Iris pigment epithelial cell (primary cell): ENCODE results near the gene CEP55.
"Not testable (repeated sequence)": the region's sequence is repeated elsewhere in the genome, so short reads cannot be mapped to it uniquely, and the experiment has no call there.

ENCODE experiments used
- DNase-seq: peaks from one replicate; pipeline ENCODE4 v3.0.0-alpha.2; 2011; ENCODE audit warnings: low read depth

Gene CEP55

DNA sequence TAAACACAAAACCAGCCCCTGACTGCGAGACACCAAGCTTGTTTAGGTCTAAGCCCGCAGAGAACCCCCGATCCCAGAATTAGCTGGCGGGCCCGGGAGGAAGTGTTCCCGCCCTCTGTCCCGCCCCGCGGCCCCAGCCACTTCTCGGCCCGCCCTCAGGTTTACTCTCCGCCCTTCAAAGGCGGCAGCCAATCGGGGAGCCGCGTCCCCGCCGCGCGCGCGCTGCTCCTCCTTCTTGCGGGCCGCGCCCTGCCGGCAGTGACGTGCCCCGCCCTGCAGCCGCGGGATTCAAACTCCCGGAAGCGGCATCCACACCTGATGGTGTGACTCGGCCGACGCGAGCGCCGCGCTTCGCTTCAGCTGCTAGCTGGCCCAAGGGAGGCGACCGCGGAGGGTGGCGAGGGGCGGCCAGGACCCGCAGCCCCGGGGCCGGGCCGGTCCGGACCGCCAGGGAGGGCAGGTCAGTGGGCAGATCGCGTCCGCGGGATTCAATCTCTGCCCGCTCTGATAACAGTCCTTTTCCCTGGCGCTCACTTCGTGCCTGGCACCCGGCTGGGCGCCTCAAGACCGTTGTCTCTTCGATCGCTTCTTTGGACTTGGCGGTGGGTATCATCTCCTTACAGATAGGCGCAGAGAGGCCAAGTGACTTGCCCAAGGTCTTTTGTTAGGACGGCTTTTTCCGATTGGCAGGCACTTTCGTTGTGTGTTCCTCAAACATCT, at the start of gene CEP55:
Gene CEP55, plus strand, starts transcription at position 291 of the 720 bp plus-strand sequence. CDS start 3,440 bp downstream, outside the sequence.
- peak; percentile 95 for DNase-seq

DNA sequence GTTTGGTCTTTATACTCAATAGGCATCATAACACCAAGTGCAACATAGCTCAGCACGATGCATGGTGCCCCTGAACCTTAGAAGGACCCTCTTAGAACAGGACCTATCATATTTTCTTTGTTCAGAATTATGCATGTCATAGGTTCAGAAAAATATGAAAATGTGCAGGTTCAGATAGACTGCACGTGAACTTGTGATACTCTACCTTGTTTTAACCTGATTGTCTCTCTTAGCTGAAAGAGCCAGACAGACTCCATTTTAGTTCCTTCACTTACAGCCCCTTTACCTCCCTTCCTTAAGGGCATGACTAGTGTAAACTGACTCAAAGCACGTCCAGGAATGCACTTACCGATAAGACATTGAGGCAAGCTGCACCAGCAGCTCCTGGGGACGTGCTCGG, 49.4 kb upstream of the CEP55 start:
- no peak for DNase-seq

DNA sequence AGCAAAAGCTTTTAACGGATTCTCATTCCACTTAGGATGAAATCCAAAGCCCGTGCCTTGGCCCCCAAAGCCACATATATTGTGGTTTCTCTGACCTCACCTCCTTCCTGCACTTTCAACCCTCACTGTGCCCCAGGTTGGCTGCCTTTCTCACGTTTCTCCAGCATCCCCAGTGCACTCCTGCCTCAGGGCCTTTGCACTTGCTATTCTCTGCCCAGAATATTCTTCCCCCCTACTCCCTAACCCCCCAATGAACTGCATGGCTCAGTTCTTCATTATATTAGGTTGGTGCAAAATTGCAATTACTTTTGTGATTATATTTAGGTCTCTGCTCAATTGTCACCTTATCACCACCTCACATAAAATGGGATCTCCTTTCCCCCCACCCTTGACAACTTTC, 48.4 kb upstream of the CEP55 start:
- DNase-seq = no peak

DNA sequence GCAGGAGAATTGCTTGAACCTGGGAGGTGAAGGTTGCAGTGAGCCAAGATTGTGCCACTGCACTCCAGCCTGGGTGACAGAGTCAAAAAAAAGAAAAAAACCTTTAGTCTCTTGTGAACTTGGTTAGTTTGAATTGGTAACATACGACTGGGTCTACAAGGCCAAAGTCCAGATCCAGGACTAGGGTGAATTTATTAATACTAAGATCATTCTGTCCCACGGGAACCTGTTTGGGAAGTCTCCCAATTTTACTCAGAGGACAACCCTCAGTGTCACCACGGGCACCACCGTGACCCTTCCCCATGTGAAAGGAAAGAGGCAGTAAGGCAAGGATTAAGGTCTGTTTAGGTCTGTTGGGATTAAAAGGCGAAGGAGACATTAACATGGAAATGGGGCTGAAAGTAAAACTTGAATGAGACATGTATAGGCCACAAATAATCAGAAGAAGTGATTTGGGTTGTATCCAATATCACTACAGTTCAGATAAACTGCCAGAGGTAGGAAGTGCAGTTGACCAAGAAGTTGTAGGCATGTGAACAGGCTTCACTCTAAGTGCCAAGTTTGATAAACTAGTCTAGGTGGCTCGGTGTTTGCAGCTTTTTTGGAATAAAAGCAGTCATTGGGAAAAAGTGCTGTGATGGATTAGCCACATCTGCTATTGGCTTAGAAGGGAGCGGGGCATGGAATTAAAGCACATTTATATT, 45.0 kb upstream of the CEP55 start:
- DNase-seq = no peak

DNA sequence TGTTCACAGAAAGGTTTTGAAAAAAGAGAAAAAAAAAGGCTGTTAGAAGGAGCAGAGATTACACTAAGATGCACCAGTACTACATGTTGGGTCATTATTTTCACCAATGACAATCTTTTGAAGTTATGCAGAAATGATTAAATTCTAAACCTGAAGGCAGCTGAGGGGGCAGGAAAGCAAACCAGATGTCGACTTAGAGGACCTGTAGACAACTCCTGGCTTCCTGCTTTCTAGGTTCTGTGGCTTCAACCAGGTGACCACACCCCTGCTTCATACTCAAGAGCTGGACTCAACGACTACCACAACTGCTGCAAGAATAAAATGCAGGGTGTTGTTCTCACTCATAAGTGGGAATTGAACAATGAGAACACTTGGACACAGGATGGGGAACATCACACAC, 44.3 kb upstream of the CEP55 start:
- DNase-seq = no peak

DNA sequence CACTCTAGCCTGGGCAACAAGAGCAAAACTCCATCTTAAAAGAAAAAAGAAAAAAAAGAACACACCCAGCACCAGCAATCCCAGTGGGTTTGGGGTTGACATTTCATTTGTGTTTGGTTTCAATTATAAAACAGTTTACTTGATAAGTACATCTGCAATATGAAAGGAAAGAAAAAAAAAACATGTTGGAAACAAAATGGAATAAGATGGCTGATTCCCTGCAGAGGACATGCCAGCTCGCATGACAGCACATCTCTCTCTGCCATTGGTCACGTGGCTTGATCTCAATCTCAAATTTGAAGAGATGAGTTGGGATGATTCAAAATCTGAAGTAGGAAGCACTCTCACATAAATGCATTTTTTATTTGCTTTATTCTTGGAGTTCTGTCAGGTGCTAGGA, 42.3 kb upstream of the CEP55 start:
- no peak for DNase-seq

DNA sequence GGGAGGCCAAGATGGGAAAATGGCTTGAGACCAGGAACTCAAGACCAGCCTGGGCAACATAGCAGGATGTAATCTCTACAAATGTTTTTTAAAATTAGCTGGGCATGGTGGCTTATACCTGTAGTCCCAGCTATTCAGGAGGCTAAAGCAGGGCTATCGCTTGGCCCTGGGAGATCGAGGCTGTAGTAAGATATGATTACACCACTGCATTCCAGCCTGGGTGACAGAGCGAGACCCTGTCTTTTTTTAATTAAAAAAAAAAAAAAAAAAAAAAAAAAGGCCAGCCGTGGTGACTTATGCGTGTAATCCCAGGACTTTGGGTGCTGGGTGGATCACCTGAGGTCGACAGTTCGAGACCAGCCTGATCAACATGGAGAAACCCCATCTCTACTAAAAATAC, 41.7 kb upstream of the CEP55 start:
- no peak for DNase-seq

DNA sequence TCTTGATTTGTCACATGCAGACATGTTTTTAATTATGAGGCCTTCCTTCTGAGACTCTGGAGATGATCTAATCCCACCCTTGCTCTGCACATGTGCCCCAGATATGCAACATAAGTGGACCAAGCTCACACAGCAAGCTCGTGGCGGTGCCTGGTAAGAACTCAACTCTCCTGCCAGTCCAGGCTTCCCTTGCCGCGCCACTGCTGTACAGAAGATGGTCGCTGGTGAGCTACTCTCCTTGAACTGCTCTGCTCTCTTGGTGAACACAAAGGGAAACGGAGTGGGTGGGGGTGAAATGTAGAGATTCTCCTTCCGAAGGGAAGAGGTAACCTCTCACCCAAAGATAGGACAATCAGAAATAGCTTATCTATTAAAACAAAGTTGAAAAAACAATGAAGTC, 39.9 kb upstream of the CEP55 start:
- DNase-seq = no peak

DNA sequence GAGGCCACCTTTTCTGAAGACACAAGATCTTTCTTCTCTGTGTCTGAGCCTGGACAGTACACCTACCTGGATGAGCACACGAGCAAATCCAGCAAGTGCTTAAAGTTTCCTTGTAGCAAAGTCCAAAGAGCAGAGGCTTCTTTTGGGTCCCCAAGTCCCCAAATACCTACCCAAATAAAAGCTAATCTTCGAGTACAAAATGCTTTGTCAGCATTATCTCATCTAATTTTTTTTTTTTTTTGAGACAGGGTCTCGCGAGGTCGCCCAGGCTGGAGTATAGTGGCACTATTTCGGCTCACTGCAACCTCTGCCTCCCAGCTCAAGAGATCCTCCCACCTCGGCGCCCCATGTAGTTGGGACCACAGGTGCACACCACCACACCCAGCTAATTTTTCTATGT, 38.9 kb upstream of the CEP55 start:
- DNase-seq = no peak

DNA sequence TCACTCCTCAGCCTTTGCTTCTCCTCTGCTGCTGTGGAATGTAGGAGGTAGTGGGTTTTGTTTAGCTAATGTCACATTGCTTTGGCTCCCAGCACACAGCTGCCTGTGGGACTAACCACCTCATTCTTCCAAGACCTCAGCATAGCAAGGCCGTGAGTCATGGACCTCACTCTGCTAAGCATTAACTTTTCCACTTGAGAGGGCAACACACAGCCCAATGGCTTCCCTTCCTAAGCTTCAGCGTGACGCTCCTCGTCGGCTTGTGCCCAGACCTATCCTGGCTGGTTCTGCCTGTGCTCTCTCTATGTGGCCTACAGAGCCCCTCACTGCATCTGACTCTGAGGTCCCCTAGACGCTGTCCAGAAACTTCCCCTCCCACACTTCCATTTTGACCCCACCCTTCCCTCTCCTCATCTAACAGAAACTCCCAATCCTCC, 37.6 kb upstream of the CEP55 start:
- DNase-seq = peak; percentile 100

DNA sequence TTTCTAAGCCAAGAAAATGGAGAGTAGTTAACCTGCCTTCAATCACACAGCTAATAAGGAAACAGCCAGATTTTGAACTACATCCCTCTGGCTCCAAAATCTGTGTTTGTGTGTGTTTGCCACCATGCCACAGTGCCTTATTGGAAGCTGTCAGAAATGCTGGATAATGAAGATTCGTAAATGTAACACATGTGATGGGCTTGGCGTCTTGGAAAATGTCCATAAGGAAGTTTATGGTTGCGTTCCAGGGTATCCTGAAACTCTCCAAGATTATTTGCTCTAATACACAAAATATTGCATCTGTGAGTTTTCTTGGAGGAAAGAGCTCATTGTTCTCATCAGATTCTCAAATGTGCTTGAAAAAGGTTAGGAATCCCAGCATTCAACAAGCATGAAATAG, 36.9 kb upstream of the CEP55 start:
- DNase-seq = no peak

DNA sequence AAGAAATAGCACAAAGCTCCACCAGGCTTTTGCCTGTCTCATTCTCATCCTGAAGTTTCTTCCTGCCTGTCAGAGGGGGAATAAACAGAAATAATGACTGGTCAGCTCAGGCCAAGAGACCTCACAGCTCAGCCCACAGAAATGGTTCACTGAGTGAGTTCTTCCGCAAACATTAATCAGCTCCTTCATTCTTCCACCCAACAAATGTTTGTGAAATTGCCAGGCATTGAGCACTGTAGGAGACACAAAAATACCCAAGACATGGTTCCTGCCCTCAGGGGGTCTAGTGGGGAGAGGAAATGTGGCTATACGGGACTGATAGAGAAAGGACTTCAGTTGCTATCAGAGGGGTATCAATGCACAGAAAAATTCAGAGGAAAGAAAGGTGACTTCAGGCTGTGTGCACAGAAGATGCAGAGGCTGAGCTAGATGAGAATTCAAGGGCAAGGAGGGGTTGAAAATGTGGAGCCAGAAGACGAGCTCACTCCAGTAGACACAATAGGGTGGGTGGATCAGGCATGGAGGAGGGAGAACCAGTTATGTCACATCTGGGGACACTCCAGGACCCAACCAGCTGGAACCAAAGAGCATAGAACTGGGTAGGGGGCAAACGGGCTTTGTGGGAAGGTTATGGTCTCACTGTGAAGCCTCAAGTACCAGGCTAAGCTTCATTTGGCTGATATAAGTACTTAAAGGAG, 35.2 kb upstream of the CEP55 start:
- DNase-seq = peak; percentile 73

DNA sequence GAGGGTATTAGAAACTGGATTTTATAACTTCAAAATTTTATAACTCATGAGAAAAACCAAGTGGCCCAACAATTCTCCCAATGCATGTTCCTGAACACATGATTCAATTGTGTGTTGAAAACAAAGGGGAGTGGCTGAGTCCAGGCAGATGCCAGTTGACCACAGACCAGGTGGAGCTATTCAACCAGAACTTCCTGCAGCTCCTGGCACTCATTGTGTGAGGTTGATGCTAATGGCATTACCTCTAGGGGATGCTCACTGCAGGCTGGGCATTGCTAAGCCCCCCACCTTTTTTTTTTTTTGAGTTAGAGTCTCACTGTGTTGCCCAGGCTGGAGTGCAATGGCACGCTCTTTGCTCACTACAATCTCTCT, 34.6 kb upstream of the CEP55 start:
- peak; percentile 75 for DNase-seq

DNA sequence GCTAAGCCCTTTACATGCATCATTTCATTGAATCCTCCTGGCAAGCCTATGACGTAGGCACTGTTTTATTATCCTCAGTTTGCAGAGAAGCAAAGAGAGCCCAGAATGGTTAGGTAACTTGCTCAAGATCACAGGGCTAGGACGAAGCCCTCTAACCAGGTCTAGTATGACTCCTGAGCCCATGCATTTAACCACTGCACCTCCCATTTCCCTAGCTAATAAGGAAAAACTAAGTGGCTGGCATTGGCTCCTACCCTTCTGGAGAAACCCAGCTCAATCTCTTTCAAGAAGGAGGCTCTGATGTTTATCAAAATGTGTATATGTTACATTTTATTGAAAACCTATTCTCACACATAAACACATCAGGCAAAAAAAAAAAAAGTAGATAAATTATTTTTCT, 34.0 kb upstream of the CEP55 start:
- no peak for DNase-seq

DNA sequence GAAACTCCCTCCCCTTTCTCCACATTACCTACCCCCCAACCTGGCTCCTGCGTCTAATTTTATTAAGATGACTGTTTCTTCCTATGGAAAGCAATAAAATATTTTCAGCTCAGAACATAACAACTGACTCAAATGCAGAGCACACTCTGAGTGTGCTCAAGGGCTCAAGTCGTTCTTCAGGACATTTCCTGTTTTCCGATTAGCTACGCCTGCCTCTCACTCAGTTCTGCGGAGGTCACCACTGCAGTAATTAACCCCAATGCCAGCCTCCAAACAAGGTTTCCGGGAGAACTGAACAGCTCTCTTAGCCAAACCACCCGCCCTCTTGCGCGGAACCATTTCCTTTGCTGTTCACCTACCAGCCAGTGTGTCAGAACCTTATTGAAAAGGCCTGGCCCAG, 33.5 kb upstream of the CEP55 start:
- peak; percentile 85 for DNase-seq

DNA sequence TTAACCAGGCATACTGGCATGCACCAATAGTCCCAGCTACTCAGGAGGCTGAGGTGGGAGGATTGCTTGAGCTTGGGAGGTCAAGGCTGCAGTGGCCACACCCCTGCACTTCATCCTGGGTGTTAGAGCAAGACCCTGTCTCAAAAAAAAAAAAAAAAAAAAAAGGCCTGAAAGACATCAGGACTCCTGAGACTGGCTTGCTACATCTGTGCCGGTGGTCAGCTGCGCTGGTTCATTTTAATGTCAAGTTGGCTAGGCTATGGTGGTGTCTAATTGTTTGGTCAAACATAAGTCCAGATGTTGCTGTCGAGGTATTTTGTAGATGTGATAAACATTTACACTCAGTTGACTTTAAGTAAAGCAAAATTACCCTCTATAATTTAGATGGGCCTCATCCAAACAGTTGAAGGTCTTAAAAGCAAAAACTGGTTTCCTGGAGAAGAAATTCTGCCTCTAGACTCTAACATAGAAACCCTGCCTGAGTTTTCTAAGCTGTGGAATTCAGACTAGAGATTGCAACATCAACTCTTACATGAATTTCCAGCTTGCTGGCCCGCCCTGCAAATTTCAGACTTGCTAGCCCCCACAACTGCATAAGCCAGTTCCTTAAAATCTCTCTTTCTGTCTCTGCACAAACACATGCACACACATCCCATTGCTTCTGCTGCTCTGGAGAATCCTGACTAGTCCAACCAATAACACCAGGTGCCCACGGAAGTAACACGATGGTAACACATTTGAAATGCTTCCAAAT, 32.5 kb upstream of the CEP55 start:
- DNase-seq = peak; percentile 88

DNA sequence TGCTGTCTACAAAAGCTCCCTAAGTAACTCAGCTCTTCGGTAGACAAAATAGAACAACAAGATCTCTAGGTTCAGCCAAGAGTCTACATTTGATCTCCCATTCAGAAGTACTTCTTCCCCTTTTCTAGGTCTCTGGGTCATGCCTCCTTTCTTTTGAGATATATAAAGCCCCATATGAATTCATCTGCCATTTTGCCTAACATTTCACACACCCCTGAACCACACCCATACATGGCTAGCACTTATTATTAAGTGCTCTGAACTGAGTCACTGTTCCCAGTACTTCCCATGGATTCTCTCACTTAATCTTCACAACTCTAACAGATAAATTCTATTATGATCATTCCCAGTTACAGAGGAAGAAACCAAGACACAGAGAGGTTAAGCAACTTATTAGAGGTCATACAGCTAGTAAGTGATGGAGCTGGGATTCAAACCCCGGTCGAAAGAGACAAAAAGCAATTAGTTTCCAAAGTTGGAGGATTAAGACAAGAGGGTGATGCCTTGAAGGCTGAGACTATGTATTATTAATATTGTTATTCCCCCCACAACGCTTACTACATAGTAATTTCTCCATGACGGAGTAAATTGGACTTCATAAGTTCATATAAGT, 31.5 kb upstream of the CEP55 start:
- no peak for DNase-seq

DNA sequence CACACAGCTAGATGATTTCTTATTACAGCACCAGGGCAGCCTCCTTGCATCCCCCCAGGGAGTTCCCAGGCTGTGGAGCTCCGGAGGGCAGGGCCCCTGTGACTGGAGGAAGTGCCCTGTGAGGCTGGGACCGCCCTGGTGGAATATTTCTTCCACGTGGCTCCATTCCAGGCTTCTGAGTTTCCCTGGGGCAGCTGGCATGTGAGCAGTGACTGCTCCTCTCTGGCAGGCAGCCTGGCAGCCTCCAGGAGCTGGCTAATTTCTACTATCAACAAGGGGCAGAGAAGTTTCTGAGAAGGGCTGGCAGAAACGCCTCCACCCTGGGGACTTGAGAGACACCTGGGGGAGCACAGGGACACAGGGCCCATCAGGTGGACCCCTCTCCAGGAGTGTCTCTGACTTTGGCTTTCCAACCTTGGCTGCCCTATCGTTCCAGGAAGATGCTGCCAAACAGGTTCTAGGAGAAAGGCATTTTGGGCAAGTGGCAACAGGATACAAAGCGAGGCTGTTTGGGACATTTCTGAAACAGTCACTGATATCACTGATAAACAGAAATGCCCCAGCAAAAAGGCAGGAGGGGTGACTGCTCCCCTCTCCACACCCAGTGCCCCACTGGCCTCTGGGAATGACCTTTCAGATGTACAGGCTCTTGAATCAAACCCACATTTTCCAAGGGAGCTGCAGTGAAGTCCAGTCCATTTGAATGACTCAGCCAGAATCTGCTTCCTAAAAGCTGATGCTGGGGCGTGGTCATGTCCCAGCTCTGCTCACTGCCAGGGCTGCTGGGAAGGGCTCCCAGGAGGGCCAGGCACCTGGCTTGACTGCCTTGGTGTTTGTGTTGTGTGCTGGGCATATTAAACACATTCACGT, 30.4 kb upstream of the CEP55 start:
- DNase-seq = peak; percentile 89

DNA sequence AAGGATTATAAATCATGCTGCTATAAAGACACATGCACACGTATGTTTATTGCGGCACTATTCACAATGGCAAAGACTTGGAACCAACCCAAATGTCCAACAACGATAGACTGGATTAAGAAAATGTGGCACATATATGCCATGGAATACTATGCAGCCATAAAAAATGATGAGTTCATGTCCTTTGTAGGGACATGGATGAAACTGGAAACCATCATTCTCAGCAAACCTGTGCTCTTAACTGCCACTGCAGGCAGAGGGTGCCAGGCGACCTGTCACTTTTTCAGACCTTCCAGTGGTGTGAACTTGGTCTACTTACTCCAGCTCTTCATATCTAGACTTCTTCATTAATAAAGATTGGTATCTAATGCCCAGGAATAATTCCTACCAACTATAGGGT, 28.8 kb upstream of the CEP55 start:
- DNase-seq = not testable (repeated sequence)

DNA sequence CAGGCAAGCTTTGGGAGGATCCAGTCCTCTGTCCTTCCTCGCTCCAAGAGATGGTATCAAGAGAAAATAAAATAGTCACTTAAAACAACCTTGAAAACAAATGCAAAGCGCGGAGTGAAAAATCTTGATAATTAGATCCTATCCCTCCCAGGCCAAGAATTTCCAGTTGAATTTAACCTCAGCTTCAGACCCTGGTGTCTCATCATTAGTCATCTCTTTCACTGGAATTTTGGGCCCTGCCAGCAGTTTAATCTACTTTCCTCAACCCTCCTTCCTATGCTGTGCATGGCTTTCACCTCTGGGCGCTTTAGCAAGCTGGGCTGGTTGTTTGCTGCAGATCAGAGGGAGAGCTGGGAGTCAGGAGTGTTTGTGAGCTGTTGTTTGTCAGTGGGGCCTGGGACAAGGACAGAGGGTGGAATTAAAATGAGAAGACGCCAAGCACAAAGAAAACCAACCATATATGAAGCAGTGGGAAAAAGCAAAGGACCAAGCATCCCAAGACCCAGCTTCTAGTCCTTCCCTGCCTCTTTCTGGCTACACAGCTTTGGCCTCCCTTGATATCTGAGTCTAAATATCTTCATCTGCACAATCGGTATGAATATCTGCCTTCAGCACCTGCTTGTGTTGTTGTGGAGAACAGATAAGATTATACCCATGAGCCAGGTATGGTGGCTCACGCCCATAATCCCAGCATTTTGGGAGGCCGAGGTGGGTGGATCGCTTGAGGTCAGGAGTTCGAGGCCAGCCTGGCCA, 27.8 kb upstream of the CEP55 start:
- peak; percentile 95 for DNase-seq
